Endothelial cell of umbilical vein (primary cell): ENCODE results near the gene WNT16. TPM values are rescaled to one million over a fixed set of nuclear protein-coding genes. Genes with fewer than 3 reads are reported as not detected.

Experiments used
- BruUV-seq: library from RNA; stranded (reverse); fragments of 400-500 nt; replicated peaks from 2 replicates; lab custom pipeline; 2021; lab: Mats Ljungman, UMichigan
- CTCF ChIA-PET: fragments of 300-600, 350-600 bp; sonication (Branson Sonifier 250); formaldehyde crosslinking; loops from one replicate; lab custom pipeline; 2021; ENCODE audit warnings: antibody characterized with exemption, inconsistent platforms; lab: Charles Lee
- POLR2A ChIA-PET: fragments of 300-600, 350-600 bp; sonication (Branson Sonifier 250); formaldehyde crosslinking; loops from one replicate; lab custom pipeline; 2021; ENCODE audit warnings: antibody characterized with exemption, inconsistent platforms; lab: Charles Lee
- DNase-seq: peaks from one replicate; pipeline ENCODE4 v3.0.0-alpha.2; 2011; ENCODE audit warnings: low read depth, low spot score
- FAIRE-seq: peaks from 2 replicates; lab custom pipeline; 2011; peaks lifted over from hg19 to GRCh38; lab: Jason Lieb, UNC
- H2AFZ ChIP-seq: 2 replicates; pipeline ENCODE4 v1.6.0; 2012; ENCODE audit warnings: low read depth, low read length, control low read depth, inconsistent platforms
- H3K27ac ChIP-seq: 2 replicates; pipeline ENCODE4 v1.5.1; 2011; ENCODE audit warnings: low read depth, mild to moderate bottlenecking, control low read depth, low read length, moderate library complexity; ENCODE audit not compliant: insufficient read depth
- H3K27me3 ChIP-seq, 2 experiments: 2 replicates each; pipeline versions ENCODE4 v1.6.0 to v1.6.1; 2011; ENCODE audit warnings: low read length in 2 of 2, mixed read lengths in 1 of 2; ENCODE audit not compliant: control insufficient read depth in 2 of 2, insufficient read depth in 2 of 2
- H3K36me3 ChIP-seq, 2 experiments: 2 replicates in 1 of 2; 3 replicates in 1 of 2; pipeline ENCODE4 v1.5.1; 2011; ENCODE audit warnings: low read length in 2 of 2, mild to moderate bottlenecking in 1 of 2, moderate library complexity in 1 of 2; ENCODE audit not compliant: control insufficient read depth in 2 of 2, insufficient read depth in 2 of 2; ENCODE audit errors: extremely low read depth in 1 of 2
- H3K4me1 ChIP-seq: 3 replicates; pipeline ENCODE4 v1.5.1; 2011; ENCODE audit warnings: mild to moderate bottlenecking, low read length; ENCODE audit not compliant: control insufficient read depth, insufficient read depth; ENCODE audit errors: extremely low read depth
- H3K4me2 ChIP-seq: 2 replicates; pipeline ENCODE4 v1.6.1; 2011; ENCODE audit warnings: low read length, control low read depth, mixed read lengths; ENCODE audit not compliant: insufficient read depth
- H3K4me3 ChIP-seq, 3 experiments: fragments of 200-600 bp in 1 of 3; sonication (generic), shearing (Covaris generic) in 1 of 3; replicated peaks in 1 of 3; 2 replicates each; pipeline ENCODE4 v1.5.1; 2011 to 2016; ENCODE audit warnings: control low read depth in 3 of 3, low read length in 3 of 3, mild to moderate bottlenecking in 2 of 3, inconsistent platforms in 1 of 3, low read depth in 1 of 3, moderate library complexity in 1 of 3; ENCODE audit not compliant: insufficient read depth in 1 of 3
- H3K79me2 ChIP-seq: 2 replicates; pipeline ENCODE4 v1.6.0; 2012; ENCODE audit warnings: low read length, inconsistent platforms; ENCODE audit not compliant: control insufficient read depth, insufficient read depth
- H3K9ac ChIP-seq: replicated peaks from 2 replicates; pipeline ENCODE3; 2011; ENCODE audit warnings: low read length, control low read depth; ENCODE audit not compliant: insufficient read depth; ENCODE audit errors: extremely low read depth
- H3K9me1 ChIP-seq: replicated peaks from 3 replicates; pipeline ENCODE4 v1.6.0; 2011; ENCODE audit warnings: mild to moderate bottlenecking, low read length; ENCODE audit not compliant: control insufficient read depth, insufficient read depth; ENCODE audit errors: extremely low read depth
- H3K9me3 ChIP-seq: replicated peaks from 2 replicates; pipeline ENCODE4 v1.5.1; 2012; ENCODE audit warnings: low read length, inconsistent platforms; ENCODE audit not compliant: control insufficient read depth, insufficient read depth
- H4K20me1 ChIP-seq: replicated peaks from 2 replicates; pipeline ENCODE3; 2011; ENCODE audit warnings: mild to moderate bottlenecking, low read length; ENCODE audit not compliant: control insufficient read depth, insufficient read depth; ENCODE audit errors: extremely low read depth
- EZH2 ChIP-seq: IDR thresholded peaks from 2 replicates; pipeline ENCODE4 v1.6.1; 2012; ENCODE audit warnings: borderline replicate concordance, low read depth, mild to moderate bottlenecking, moderate library complexity, low read length, inconsistent platforms; ENCODE audit not compliant: severe bottlenecking
- FOS ChIP-seq: IDR thresholded peaks from 2 replicates; pipeline ENCODE4 v1.6.1; 2011; ENCODE audit warnings: mild to moderate bottlenecking, low read length, moderate library complexity, borderline replicate concordance; ENCODE audit not compliant: insufficient read depth
- GATA2 ChIP-seq: IDR thresholded peaks from 2 replicates; pipeline ENCODE4 v1.7.0; 2011; ENCODE audit warnings: low read depth, mild to moderate bottlenecking, moderate library complexity, mixed read lengths, low read length; ENCODE audit not compliant: insufficient read length, insufficient read depth
- JUN ChIP-seq: IDR thresholded peaks from 2 replicates; pipeline ENCODE4 v1.6.1; 2011; ENCODE audit warnings: borderline replicate concordance, low read depth; ENCODE audit not compliant: insufficient read length, insufficient read depth
- MAX ChIP-seq: IDR thresholded peaks from 2 replicates; pipeline ENCODE4 v1.6.1; 2011; ENCODE audit not compliant: insufficient read depth, insufficient read length
- MYC ChIP-seq: IDR thresholded peaks from one replicate; pipeline ENCODE4 v1.6.1; 2011; ENCODE audit warnings: mild to moderate bottlenecking, low read depth, low read length
- POLR2A ChIP-seq: IDR thresholded peaks from 2 replicates; pipeline ENCODE4 v1.6.1; 2012; ENCODE audit warnings: low read depth, mild to moderate bottlenecking, control low read depth, low read length
- POLR2AphosphoS5 ChIP-seq: IDR thresholded peaks from 2 replicates; pipeline ENCODE4 v1.6.1; 2012; ENCODE audit warnings: low read depth, mild to moderate bottlenecking, control low read depth, low read length, moderate library complexity; ENCODE audit not compliant: insufficient read depth
- dilution Hi-C: fragments of 300-500 bp; cut with MboI; formaldehyde crosslinking; loops from one replicate; pipeline ENCODE4 v1.15.0; 2019; ENCODE audit warnings: low sequenced_read_pairs; ENCODE audit not compliant: extremely low pct_ligation_motif_present
- intact Hi-C: fragments of 100-400 bp; cut with micrococcal nuclease; formaldehyde crosslinking; loops from one replicate; pipeline ENCODE4 v1.10.0; 2022
- polyA plus RNA-seq, 4 experiments: library from polyadenylated mRNA; depleted of rRNA in 3 of 4; stranded (reverse) in 3 of 4; unstranded in 1 of 4; fragments of >200 nt; gene quantifications; 2 replicates each; pipeline versions ENCODE4 v1.2.1 to v1.2.3, GENCODE V29; 2011 to 2012; ENCODE audit warnings: missing spikeins in 1 of 4
- total RNA-seq: library from RNA; stranded (reverse); gene quantifications from 2 replicates; pipeline ENCODE4 v1.2.3, GENCODE V29; 2021
- TF ChIP-seq, protein P1 (sequence below), 2 donors: IDR thresholded peaks; 1 replicate in 1 of 2; 2 replicates in 1 of 2; pipeline ENCODE4 v1.5.1; 2011; ENCODE audit warnings: low read length in 2 of 2, mild to moderate bottlenecking in 2 of 2, moderate library complexity in 2 of 2, control low read depth in 1 of 2, inconsistent platforms in 1 of 2, low read depth in 1 of 2; ENCODE audit not compliant: insufficient read depth in 1 of 2; ENCODE audit errors: extremely low read depth in 1 of 2

Gene WNT16
- total and polyA plus RNA-seq, 2 donors (not counting 3 experiments of a cell fraction or from before 2014, with no cell fraction given), result not detected

DNA sequence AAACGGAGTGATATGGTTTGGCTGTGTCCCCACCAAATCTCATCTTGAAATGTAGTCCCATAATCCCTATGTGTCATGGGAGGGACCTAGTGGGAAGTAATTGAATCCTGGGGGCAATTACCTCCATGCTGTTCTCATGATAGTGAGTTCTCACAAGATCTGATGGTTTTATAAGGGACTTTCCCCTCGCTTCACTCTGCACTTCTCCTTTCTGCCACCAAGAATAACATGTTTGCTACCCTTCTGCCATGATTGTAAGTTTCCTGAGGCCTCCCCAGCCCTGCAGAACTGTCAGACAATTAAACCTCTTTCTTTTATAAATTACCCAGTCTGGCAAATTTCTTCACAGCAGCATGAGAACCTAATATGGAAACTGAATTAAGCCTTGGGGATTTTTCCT, 48.2 kb downstream of the WNT16 start:
- Histone ChIP-seq H2AFZ (no peak overlapping the region), H3K4me2 (no peak overlapping the region), H3K27ac (no peak overlapping the region), H3K27me3 (no peaks in the 10 kb centered on the region), H3K9me3 (no peaks in the 10 kb centered on the region), H3K9me1 (no peaks in the 10 kb centered on the region), H3K9ac (no peak overlapping the region), H3K79me2 (peaks cover 13% of the 10 kb centered on the region), H3K36me3 (peaks cover 0 to 3% of the 10 kb centered on the region in 2 experiments), H3K4me1 (peaks cover 15% of the 10 kb centered on the region), H4K20me1 (no peaks in the 10 kb centered on the region), H3K4me3 (no peak overlapping the region)
- TF ChIP-seq POLR2A (no peak), POLR2AphosphoS5 (no peak), MYC (no peak), JUN (no peak), MAX (no peak), GATA2 (no peak), EZH2 (no peak), FOS (no peak)
- TF ChIP-seq, protein P1, sequence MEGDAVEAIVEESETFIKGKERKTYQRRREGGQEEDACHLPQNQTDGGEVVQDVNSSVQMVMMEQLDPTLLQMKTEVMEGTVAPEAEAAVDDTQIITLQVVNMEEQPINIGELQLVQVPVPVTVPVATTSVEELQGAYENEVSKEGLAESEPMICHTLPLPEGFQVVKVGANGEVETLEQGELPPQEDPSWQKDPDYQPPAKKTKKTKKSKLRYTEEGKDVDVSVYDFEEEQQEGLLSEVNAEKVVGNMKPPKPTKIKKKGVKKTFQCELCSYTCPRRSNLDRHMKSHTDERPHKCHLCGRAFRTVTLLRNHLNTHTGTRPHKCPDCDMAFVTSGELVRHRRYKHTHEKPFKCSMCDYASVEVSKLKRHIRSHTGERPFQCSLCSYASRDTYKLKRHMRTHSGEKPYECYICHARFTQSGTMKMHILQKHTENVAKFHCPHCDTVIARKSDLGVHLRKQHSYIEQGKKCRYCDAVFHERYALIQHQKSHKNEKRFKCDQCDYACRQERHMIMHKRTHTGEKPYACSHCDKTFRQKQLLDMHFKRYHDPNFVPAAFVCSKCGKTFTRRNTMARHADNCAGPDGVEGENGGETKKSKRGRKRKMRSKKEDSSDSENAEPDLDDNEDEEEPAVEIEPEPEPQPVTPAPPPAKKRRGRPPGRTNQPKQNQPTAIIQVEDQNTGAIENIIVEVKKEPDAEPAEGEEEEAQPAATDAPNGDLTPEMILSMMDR (IDR thresholded peaks at IDR 0.05; ENCODE audit: extremely low read depth in 1 of 2, insufficient read depth in 1 of 2, low read depth in 1 of 2, low read length in 2 of 2), result no peak
- no peak for FAIRE-seq
- dilution Hi-C loops (no loop called here), intact Hi-C loops (no loop called here)
- no peak for DNase-seq
- CTCF ChIA-PET, result no interaction called here
- POLR2A ChIA-PET, result no interaction called here
- no TSS peak for BruUV-seq
